NCI-H460 (cell line): Measurements from ENCODE around the gene MAN1B1. TPM values are rescaled to one million over a fixed set of nuclear protein-coding genes. Genes with fewer than 3 reads are reported as not detected.
A peak's percentile ranks its signal among the peaks of the same experiment; 100 is the strongest.

Experiments used
- DNase-seq: peaks from one replicate; pipeline ENCODE4 v3.0.0-alpha.2; 2016; ENCODE audit warnings: low read depth; ENCODE audit errors: extremely low read depth
- polyA plus RNA-seq: library from polyadenylated mRNA; depleted of rRNA; stranded (reverse); fragments of >200 nt; gene quantifications from 2 replicates; pipeline ENCODE4 v1.2.3, GENCODE V29; 2014; cell fraction: nucleus; rRNA removed
- total RNA-seq: library from RNA; depleted of rRNA; stranded (reverse); fragments of >200 nt; shearing (Covaris generic); gene quantifications from 2 replicates; pipeline ENCODE4 v1.2.3, GENCODE V29; 2014; rRNA removed

Gene MAN1B1
- 53.6 and 55.5 TPM in 2 replicates for total RNA-seq
- polyA plus RNA-seq = 83.1 and 102 TPM in 2 replicates

DNA sequence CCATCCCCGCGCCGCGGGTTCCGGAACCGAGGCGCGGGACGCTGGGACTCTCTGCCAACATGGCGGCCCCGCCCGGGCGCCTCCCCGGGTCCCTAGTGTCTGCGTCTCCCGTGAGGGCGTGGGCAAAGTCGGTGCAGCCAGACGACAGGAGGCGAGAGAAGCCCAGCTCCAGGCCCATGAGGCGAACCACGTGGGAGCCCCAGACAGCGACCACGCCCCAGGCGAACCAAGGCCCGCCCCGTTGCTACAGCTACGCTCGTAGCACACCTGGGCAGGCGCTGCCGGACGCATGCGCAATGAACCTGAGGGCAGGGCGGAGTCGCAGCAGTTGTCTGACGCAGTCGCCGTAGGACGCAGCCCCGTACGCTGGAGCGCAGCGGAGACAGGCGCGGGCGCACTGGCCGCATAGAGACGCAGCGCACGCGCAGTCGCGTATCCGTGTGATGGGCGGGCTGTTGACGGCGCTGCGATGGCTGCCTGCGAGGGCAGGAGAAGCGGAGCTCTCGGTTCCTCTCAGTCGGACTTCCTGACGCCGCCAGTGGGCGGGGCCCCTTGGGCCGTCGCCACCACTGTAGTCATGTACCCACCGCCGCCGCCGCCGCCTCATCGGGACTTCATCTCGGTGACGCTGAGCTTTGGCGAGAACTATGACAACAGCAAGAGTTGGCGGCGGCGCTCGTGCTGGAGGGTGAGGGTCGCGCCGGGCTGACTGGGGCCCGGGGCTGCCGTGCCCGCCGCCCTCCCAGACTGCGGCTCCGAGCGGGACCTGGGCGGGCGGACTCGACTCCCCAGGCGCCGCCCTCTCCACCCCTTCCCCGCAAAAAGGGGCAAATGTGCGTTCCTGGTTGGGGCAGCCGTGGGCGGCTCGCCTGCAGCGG, at the start of gene MAN1B1:
MAN1B1 (plus strand) TSS at position 455 of the 878 bp plus-strand sequence; CDS start at position 470, 15 bp downstream.
- DNase-seq = peak; percentile 98

GRCh38 chr9:137037035-137037434, 49.8 kb upstream of the MAN1B1 start:
- DNase-seq = no peak

DNA sequence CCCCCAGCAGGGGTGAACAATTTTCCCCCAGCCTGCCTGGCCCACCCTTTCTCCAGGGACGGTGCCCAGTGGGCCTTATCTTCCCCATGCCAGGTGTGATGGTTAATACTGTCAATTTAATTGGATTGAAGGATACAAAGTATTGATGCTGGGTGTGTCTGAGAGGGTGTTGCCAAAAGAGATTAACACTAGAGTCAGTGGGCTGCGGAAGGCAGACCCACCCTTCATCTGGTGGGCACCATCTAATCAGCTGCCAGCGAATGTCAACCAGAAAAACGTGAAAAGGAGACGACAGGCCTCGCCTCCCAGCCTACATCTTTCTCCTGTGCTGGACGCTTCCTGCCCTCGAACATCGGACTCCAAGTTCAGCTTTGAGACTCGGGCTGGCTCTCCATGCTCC, 49.3 kb upstream of the MAN1B1 start:
- DNase-seq = no peak

DNA sequence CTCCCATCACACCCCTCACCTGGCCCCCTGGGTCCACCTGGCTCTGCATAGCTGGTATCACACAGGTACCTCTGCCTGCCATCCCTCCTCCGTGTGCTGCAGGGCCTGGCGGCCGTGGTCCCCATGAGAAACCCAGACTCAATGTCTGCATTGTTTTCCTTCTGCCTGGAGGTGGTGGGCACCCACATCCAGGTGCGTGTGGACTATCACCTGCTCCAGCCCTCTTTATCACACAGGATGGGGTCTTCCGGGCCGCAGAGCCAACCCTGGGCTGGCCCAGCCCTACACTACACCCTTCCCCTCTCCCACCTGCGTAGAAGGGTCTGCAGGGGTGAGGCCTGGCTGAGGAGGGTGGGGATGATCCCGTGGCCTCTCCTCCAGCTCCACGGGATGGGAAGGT, 47.9 kb upstream of the MAN1B1 start:
- DNase-seq = no peak

DNA sequence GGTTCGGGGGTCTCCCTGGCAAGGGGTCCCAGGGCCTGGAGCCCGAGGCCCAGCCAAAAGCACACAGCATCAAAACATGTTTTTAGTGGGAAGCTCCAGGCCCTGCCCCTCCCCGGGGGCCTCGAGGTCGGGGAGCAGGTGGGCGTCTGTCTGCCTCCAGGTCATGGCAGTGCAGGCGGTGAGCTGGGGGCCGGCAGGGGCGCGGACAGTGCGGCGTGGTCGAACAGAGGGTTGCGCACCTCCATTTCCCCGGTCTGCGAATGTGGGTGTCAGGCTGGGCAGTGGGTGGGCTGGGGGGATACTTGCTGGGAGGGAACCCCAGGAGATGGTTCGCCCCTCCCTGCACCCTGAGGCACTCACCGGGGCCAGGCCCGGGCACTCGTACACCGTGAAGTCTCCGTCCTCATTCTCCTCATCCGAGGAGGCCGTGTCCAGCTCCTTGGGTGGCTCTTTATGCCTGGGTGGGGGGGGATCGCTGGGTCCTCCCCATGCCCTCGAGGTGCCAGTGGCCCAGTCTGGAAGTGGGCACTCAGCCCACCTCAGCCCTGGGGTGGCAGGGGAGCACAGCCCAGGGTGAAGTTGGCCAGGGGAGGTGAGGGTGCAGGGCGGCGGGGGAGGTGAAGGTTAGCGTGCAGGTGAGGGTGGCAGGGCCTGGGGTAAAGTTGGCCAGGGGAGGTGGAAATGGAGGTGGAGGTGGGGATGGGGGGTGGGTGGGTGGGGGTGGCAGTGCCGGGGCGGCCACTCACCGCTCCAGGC, 47.0 kb upstream of the MAN1B1 start:
- no peak for DNase-seq

GRCh38 chr9:137040568-137040967, 46.2 kb upstream of the MAN1B1 start:
- DNase-seq = no peak

DNA sequence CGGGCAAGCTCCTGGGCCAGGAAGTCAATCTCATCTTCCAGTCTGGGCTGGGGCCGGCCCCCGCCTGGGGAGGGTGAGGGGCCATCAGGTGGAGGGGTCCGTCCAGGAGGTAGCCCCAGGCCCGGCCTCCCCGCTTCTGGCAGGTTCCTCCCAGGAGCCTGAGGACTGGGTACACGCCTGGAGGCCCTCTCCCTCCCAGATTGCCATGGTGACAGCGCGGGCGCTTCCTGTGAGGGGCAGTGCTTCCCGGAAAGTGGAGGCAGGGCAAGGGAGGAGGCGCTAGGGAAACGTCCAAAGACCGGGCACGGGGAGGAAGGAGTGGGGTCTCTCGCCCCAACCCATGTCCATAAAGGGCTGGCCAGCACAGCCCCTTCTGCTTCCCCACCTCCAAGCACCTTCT, 45.7 kb upstream of the MAN1B1 start:
- DNase-seq = no peak

GRCh38 chr9:137042751-137043727, 43.7 kb upstream of the MAN1B1 start:
- no peak for DNase-seq

- DNase-seq = no peak
These were observed 42.7 kb upstream of the MAN1B1 start for GRCh38 chr9:137044037-137044436.

- no peak for DNase-seq
These were observed 42.1 kb upstream of the MAN1B1 start for GRCh38 chr9:137044502-137045177.

DNA sequence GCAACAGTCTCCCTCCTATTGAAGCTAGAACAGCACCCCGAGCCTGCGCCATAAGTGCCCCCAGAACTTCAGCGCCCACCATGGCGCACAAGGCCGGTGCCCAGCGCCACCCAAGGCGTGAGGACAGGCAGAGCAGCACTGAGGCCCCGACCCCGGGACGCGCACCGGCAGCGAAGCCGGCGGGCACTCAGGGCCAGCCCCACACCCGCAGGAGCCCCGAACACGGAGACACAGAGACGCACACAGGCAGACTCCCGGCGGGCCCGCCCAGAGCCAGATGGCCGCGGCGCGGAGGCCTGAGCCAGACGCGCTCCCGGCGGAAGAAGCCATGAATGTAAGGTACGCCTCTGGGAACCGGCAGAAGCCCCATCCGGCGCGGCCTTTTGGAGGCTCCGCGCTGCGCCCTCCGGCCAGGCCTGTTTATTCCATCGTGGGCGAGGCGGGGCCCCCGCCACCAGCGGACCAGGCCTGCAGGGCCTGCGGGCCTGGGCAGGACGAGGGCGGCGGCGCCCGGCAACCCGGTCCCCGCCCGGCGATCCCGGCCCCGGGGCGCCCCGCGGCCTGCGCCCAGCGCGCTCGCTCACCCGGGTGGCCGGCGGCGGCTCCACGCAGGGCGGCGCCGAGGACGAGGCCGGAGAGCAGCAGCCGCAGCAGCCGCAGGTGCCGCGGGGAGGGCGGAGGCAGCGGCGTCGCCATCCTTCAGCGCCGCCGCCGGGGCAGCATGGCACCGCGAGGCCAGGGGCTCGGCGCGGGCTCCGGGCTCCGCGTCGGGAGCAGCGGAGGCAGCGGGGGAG, 41.3 kb upstream of the MAN1B1 start:
- DNase-seq = no peak

DNA sequence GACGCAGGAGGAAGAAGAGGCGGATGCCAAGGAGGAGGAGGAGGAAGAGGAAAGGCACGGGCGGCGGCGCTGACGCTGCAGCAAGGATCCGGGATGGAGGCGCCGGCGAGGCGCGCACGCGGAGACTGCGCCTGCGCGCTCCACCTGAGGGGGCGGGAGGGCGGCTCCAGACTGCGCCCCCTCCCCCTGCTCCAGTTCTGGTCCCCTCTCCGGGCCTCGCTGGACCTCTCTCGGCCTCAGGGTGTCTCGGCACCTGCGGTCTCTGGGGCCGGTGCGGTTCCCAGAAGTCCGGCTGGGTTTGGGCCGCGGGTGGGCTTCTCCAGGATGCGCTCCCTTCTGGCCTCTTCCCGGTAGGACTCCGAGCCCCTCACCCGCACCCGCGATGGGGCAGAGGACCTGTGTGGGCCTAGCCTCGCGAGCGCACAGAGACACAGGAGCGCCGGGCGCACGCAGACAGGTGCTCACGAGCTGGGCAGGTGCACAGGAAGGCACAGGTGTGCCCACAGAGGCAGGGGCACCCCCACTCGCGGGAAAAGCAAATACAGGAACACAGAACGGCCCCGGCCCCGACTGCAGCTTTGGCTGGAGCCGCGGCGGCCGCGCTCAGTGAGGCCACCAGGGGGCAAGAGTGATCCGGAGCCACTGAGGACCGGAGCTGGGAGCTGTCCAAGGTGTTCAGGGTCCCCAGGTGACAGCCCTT, 40.5 kb upstream of the MAN1B1 start, which contains the start of gene NPDC1:
NPDC1 (minus strand) TSS at position 90 of the 700 bp plus-strand sequence. CDS start 188 bp downstream, outside the sequence.
- DNase-seq = peak; percentile 71

DNA sequence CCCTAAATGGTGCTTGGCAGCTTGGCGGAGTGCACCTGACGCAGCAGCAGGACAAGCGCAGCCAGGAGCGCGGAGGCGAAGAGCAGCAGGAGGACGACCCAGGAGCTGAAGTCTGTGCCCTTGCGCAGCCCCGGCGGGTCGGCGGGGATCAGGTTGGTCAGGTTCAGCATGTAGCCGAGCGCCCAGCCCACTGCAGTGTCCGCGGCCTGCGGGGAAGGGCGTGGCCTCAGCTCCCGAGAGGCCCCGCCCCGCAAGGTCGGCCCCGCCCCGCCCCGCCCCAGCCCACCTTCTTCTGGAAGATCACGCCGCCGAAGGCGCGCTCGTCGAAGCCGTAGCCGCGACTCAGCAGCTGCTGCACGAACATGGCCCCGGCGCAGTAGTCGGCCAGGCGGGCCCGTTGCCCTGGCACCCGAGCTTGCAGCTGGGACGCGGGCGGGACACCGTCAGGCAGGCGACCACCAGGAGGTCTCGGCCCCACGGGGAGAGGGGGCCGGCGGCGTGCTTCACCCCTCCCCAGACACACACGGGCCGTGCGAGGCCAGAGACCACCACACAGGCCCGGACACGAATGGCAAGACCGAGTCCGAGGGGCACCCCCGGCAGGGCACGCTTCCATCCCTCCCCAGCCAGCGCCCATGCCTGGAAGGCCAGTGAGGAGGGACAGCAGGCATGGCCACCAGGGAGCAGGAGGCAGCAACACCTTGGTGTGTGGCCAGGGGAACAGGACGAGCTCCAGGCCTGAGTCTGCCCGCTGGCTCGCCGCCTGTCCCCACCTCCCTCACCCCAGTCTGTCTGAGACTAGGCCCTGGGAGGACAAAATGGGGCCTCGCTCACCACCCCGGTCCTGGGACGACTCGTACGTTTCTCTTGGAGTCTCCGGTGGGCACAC, 37.9 kb upstream of the MAN1B1 start:
- no peak for DNase-seq

DNA sequence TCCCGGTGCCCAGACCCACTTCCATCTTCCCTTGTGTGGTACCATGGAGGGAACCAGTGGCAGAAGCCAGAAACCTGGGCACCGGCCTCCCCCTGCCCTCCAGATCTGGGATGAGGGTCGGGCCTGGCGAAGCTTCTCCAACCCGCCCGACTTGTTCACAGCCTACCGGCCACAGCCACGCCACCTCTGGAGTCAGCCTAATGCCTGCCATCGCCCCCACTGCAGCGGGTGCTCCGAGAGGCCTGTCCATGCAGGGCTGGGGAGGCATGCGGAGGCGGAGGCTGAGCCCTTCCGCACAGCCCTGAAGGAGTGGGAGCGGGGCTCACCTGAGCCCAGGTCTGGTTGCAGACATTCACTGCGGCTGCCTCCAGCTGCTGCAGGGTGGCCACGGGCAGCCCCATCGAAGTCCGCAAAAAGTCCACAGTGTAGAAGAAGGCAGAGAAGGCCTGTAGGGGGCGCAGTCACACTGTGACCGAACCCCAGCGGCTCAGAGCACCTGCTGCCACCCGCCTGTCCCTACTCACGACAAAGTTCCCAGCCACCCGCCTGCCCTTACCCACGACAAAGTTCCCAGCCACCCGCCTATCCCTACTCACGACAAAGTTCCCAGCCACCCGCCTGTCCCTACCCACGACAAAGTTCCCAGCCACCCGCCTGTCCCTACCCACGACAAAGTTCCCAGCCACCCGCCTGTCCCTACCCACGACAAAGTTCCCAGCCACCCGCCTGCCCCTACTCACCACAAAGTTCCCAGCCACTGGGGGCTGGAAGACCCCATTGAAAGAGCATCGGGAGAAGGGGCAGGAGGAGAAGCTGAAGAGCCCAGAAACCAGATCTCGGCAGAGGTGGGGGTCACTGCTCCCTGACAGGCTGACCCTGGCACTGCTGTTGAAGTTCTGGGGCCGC, 37.0 kb upstream of the MAN1B1 start:
- peak; percentile 64 for DNase-seq

DNA sequence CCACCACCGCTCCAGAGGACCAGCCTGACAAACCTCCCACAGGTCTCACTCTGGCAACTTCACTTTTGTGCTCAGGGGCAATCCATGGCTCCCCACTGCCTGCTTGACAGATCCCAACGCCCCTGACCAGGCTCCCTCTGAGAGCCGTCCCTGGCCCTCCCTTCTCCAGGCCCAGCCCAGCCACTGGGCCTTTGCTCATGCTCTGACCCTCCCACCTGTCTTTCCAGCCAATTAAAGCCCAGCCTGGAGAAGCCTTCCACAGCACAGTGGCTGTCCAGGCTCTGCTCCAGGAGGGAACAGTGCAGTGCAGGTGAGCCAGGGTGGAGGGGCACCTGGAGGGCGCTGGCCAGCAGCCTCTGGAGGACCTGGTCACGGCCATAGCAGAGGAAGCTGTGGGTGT, 36.2 kb upstream of the MAN1B1 start:
- no peak for DNase-seq

- no peak for DNase-seq
These were observed 35.5 kb upstream of the MAN1B1 start for GRCh38 chr9:137051145-137051724.
